ENCODE data around the gene ZNF777.

- TF ChIP-seq, protein P1, sequence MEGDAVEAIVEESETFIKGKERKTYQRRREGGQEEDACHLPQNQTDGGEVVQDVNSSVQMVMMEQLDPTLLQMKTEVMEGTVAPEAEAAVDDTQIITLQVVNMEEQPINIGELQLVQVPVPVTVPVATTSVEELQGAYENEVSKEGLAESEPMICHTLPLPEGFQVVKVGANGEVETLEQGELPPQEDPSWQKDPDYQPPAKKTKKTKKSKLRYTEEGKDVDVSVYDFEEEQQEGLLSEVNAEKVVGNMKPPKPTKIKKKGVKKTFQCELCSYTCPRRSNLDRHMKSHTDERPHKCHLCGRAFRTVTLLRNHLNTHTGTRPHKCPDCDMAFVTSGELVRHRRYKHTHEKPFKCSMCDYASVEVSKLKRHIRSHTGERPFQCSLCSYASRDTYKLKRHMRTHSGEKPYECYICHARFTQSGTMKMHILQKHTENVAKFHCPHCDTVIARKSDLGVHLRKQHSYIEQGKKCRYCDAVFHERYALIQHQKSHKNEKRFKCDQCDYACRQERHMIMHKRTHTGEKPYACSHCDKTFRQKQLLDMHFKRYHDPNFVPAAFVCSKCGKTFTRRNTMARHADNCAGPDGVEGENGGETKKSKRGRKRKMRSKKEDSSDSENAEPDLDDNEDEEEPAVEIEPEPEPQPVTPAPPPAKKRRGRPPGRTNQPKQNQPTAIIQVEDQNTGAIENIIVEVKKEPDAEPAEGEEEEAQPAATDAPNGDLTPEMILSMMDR (IDR thresholded peaks at IDR 0.05) = no peak
- TF ChIP-seq EP300 (IDR thresholded peaks at IDR 0.05) (no peak), POLR2A (IDR thresholded peaks at IDR 0.05) (no peak), POLR2AphosphoS5 (IDR thresholded peaks at IDR 0.05) (no peak)
Measured at GRCh38 chr7:149450821-149451220, 10.0 kb downstream of the ZNF777 start.
